GM12878 (cell line): ENCODE data around the gene BAZ2A. TPM values are rescaled to one million over a fixed set of nuclear protein-coding genes. Genes with fewer than 3 reads are reported as not detected.

Experiments
- ASH2L ChIP-seq: fragments of 300-600, 200-600 bp; sonication (generic); IDR thresholded peaks from 2 replicates; pipeline ENCODE4 v1.6.1; 2017; ENCODE audit warnings: low read depth, mild to moderate bottlenecking, borderline replicate concordance
- CEBPB ChIP-seq, 2 experiments: fragments of 150-350 bp in 1 of 2; IDR thresholded peaks; 2 replicates each; pipeline ENCODE4 v1.6.1; 2012 to 2014; ENCODE audit warnings: low read depth in 2 of 2, low read length in 2 of 2, borderline replicate concordance in 1 of 2, inconsistent platforms in 1 of 2
- CHD4 ChIP-seq: fragments of 200-600 bp; sonication (generic); IDR thresholded peaks from 2 replicates; pipeline ENCODE4 v1.6.1; 2016; ENCODE audit warnings: mild to moderate bottlenecking
- ETV6 ChIP-seq, 2 experiments: fragments of 450-650 bp in 1 of 2; IDR thresholded peaks in 1 of 2; conservative IDR thresholded peaks in 1 of 2; 2 replicates each; pipeline ENCODE4 v1.6.1; 2014; ENCODE audit warnings: antibody characterized with exemption in 1 of 2, borderline replicate concordance in 1 of 2, low read depth in 1 of 2, mild to moderate bottlenecking in 1 of 2, moderate library complexity in 1 of 2
- EZH2 ChIP-seq: IDR thresholded peaks from 2 replicates; pipeline ENCODE4 v1.6.1; 2012; ENCODE audit warnings: low read depth, mild to moderate bottlenecking, control low read depth, inconsistent platforms, low read length, borderline replicate concordance; ENCODE audit not compliant: control insufficient read depth
- FOXK2 ChIP-seq: fragments of 450-650 bp; IDR thresholded peaks from 2 replicates; pipeline ENCODE4 v1.6.1; 2017; ENCODE audit warnings: mild to moderate bottlenecking, moderate library complexity
- HCFC1 ChIP-seq: fragments of 150-350 bp; IDR thresholded peaks from 2 replicates; pipeline ENCODE4 v1.6.1; 2014; ENCODE audit warnings: low read length
- JUNB ChIP-seq: IDR thresholded peaks from 2 replicates; pipeline ENCODE4 v1.6.1; 2016; ENCODE audit warnings: antibody characterized with exemption, mild to moderate bottlenecking
- NR2C2 ChIP-seq: IDR thresholded peaks from 2 replicates; pipeline ENCODE4 v1.6.1; 2011; ENCODE audit warnings: borderline replicate concordance, low read depth; ENCODE audit not compliant: control insufficient read depth, insufficient read length
- PAX8 ChIP-seq: fragments of 450-650 bp; IDR thresholded peaks from 2 replicates; pipeline ENCODE4 v1.6.1; 2017; ENCODE audit warnings: mild to moderate bottlenecking, moderate library complexity
- RB1 ChIP-seq: fragments of 450-650 bp; formaldehyde crosslinking; IDR thresholded peaks from 2 replicates; pipeline ENCODE4 v1.6.1; 2017; ENCODE audit warnings: mild to moderate bottlenecking, borderline replicate concordance
- SP1 ChIP-seq: IDR thresholded peaks from one replicate; pipeline ENCODE4 v1.6.1; 2011; ENCODE audit warnings: low read depth, low read length
- SPI1 ChIP-seq: IDR thresholded peaks from 2 replicates; pipeline ENCODE4 v1.6.1; 2011; ENCODE audit warnings: low read depth, mild to moderate bottlenecking, low read length, moderate library complexity, borderline replicate concordance; ENCODE audit not compliant: insufficient read depth
- SRF ChIP-seq, 2 experiments: IDR thresholded peaks; 2 replicates each; pipeline ENCODE4 v1.6.1; 2011; ENCODE audit warnings: low read depth in 2 of 2, low read length in 2 of 2, mild to moderate bottlenecking in 1 of 2, moderate library complexity in 1 of 2
- STAT1 ChIP-seq: fragments of 450-650 bp; conservative IDR thresholded peaks from 2 replicates; pipeline ENCODE4 v1.6.1; 2014; ENCODE audit warnings: antibody characterized with exemption, mild to moderate bottlenecking
- TBL1XR1 ChIP-seq: IDR thresholded peaks from 2 replicates; pipeline ENCODE4 v1.6.1; 2012; ENCODE audit warnings: low read depth, low read length, improper control_type of control experiment
- YY1 ChIP-seq: IDR thresholded peaks from 2 replicates; pipeline ENCODE4 v1.6.1; 2011; ENCODE audit warnings: low read depth, mild to moderate bottlenecking, low read length
- polyA plus RNA-seq, 11 experiments: library from polyadenylated mRNA; depleted of rRNA in 4 of 11; unstranded in 6 of 11; stranded (reverse) in 5 of 11; fragments of >200 nt; fragmentation: Nextera tagmentation in 4 of 11; fragmentation: Illumina TruSeq in 1 of 11; extraction: Ambion mirVana in 4 of 11; extraction: Trizol in 1 of 11; gene quantifications; 1 replicate in 1 of 11; 2 replicates in 10 of 11; pipeline versions ENCODE4 v1.2.1 to v1.2.3, GENCODE V29; 2011 to 2016; ENCODE audit warnings: inconsistent platforms in 2 of 11, missing spikeins in 2 of 11, low read depth in 1 of 11
- total RNA-seq, 4 experiments: library from RNA; depleted of rRNA in 3 of 4; stranded (reverse); fragments of >200 nt in 3 of 4; fragmentation: Illumina TruSeq in 1 of 4; extraction: Trizol in 1 of 4; gene quantifications; 2 replicates each; pipeline versions ENCODE4 v1.2.1 to v1.2.3, GENCODE V29; 2013 to 2021
- TF ChIP-seq, protein P1 (sequence below): fragments of 450-650 bp; formaldehyde crosslinking; IDR thresholded peaks from 2 replicates; pipeline ENCODE4 v1.4.0; 2022; ENCODE audit warnings: mild to moderate bottlenecking, moderate library complexity
- TF ChIP-seq, protein P2 (sequence below): IDR thresholded peaks from 2 replicates; pipeline ENCODE4 v1.6.1; 2012; ENCODE audit warnings: low read depth, low read length, improper control_type of control experiment
- TF ChIP-seq, protein P3 (sequence below): fragments of 450-650 bp; IDR thresholded peaks from 2 replicates; pipeline ENCODE4 v1.6.1; 2016; ENCODE audit warnings: mild to moderate bottlenecking
- TF ChIP-seq, protein P4 (sequence below): fragments of 150-350 bp; IDR thresholded peaks from 2 replicates; pipeline ENCODE4 v1.6.1; 2016; ENCODE audit warnings: low read depth, low read length

BAZ2A gene
- total and polyA plus RNA-seq, 10 of the 15 experiments (the other 5 are each of a cell fraction or from before 2014, with no cell fraction given) = 4.8 to 90.2 (median 29.9) TPM

- TF ChIP-seq, protein P1, sequence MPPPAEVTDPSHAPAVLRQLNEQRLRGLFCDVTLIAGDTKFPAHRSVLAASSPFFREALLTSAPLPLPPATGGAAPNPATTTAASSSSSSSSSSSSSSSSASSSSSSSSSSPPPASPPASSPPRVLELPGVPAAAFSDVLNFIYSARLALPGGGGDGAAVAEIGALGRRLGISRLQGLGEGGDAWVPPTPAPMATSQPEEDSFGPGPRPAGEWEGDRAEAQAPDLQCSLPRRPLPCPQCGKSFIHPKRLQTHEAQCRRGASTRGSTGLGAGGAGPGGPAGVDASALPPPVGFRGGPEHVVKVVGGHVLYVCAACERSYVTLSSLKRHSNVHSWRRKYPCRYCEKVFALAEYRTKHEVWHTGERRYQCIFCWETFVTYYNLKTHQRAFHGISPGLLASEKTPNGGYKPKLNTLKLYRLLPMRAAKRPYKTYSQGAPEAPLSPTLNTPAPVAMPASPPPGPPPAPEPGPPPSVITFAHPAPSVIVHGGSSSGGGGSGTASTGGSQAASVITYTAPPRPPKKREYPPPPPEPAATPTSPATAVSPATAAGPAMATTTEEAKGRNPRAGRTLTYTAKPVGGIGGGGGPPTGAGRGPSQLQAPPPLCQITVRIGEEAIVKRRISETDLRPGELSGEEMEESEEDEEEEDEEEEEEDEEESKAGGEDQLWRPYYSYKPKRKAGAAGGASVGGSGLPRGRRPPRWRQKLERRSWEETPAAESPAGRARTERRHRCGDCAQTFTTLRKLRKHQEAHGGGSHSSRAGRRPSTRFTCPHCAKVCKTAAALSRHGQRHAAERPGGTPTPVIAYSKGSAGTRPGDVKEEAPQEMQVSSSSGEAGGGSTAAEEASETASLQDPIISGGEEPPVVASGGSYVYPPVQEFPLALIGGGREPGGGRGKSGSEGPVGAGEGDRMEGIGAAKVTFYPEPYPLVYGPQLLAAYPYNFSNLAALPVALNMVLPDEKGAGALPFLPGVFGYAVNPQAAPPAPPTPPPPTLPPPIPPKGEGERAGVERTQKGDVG (CRISPR knock-in tag) = no peak
- TF ChIP-seq ETV6 (conservative IDR thresholded peaks at IDR 0.05 in 1 of 2, IDR thresholded peaks at IDR 0.05 in 1 of 2; ENCODE audit: borderline replicate concordance in 1 of 2, low read depth in 1 of 2) = peak in 1 of 2 experiments; percentile 78; a peak in 2 of 4 replicates
- no peak for TF ChIP-seq FOXK2
- TF ChIP-seq JUNB = no peak
- no peak for TF ChIP-seq RB1
- TF ChIP-seq, protein P2, sequence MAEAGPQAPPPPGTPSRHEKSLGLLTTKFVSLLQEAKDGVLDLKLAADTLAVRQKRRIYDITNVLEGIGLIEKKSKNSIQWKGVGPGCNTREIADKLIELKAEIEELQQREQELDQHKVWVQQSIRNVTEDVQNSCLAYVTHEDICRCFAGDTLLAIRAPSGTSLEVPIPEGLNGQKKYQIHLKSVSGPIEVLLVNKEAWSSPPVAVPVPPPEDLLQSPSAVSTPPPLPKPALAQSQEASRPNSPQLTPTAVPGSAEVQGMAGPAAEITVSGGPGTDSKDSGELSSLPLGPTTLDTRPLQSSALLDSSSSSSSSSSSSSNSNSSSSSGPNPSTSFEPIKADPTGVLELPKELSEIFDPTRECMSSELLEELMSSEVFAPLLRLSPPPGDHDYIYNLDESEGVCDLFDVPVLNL = no peak
- TF ChIP-seq EZH2 = no peak
- TF ChIP-seq, protein P3, sequence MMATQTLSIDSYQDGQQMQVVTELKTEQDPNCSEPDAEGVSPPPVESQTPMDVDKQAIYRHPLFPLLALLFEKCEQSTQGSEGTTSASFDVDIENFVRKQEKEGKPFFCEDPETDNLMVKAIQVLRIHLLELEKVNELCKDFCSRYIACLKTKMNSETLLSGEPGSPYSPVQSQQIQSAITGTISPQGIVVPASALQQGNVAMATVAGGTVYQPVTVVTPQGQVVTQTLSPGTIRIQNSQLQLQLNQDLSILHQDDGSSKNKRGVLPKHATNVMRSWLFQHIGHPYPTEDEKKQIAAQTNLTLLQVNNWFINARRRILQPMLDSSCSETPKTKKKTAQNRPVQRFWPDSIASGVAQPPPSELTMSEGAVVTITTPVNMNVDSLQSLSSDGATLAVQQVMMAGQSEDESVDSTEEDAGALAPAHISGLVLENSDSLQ = 0 out of 2 replicates have a peak, but pooled peaks have one; percentile 10
- no peak for TF ChIP-seq TBL1XR1
- no peak for TF ChIP-seq ASH2L
- TF ChIP-seq, protein P4, sequence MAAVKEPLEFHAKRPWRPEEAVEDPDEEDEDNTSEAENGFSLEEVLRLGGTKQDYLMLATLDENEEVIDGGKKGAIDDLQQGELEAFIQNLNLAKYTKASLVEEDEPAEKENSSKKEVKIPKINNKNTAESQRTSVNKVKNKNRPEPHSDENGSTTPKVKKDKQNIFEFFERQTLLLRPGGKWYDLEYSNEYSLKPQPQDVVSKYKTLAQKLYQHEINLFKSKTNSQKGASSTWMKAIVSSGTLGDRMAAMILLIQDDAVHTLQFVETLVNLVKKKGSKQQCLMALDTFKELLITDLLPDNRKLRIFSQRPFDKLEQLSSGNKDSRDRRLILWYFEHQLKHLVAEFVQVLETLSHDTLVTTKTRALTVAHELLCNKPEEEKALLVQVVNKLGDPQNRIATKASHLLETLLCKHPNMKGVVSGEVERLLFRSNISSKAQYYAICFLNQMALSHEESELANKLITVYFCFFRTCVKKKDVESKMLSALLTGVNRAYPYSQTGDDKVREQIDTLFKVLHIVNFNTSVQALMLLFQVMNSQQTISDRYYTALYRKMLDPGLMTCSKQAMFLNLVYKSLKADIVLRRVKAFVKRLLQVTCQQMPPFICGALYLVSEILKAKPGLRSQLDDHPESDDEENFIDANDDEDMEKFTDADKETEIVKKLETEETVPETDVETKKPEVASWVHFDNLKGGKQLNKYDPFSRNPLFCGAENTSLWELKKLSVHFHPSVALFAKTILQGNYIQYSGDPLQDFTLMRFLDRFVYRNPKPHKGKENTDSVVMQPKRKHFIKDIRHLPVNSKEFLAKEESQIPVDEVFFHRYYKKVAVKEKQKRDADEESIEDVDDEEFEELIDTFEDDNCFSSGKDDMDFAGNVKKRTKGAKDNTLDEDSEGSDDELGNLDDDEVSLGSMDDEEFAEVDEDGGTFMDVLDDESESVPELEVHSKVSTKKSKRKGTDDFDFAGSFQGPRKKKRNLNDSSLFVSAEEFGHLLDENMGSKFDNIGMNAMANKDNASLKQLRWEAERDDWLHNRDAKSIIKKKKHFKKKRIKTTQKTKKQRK = no peak
- no peak for TF ChIP-seq SRF (IDR thresholded peaks at IDR 0.05; ENCODE audit: low read depth in 2 of 2, low read length in 2 of 2)
- TF ChIP-seq YY1 = peak; percentile 88
- no peak for TF ChIP-seq NR2C2
- no peak for TF ChIP-seq CHD4
- TF ChIP-seq STAT1 = no peak
- peak; percentile 16 for TF ChIP-seq SP1
- TF ChIP-seq CEBPB (IDR thresholded peaks at IDR 0.05; ENCODE audit: borderline replicate concordance in 1 of 2, low read depth in 2 of 2, low read length in 2 of 2) = no peak
- TF ChIP-seq PAX8 = no peak
- peak; percentile 17; the same call in 1 of the 2 replicates for TF ChIP-seq SPI1
- TF ChIP-seq HCFC1 = no peak
These were observed 1.3 kb downstream of the BAZ2A start (continued) for GRCh38 chr12:56628671-56629458.
